Measurements from ENCODE around the gene CCDC24. TPM values are rescaled to one million over a fixed set of nuclear protein-coding genes. Genes with fewer than 3 reads are reported as not detected.

The CCDC24 gene
- total RNA-seq, 4 donors from 2014 or later: 3.0 to 7.3 (median 4.7) TPM

DNA sequence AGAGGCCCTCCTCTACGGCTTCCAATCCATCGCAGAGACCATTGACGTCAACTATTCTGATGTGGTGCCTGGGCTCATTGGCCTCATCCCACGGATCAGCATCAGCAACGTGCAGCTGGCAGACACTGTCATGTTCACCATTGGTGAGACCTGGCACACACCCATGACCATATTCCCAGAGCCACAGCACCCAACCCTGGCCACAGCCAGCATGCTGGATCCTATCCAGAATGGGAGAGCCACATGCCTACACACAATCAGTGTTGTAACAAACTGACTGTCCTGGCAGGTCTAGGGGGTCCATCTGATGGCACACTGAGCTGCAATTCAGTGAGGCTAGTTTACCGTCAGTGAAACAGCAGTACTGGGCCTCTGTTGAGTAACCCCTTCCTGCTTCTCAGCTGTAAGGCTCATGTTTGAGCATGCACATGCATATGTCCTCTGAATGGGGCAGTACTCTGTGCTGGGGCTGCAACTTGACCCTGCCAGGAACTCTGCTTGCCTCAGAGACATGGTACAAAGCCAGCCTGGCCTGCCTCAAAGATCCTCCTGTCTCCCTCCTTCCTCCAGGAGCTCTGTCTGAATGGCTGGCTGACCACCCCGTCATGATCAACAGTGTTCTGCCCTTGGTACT, 33.9 kb upstream of the CCDC24 start:
- intact Hi-C loops (cut with DNase I): no loop called here
- H3K4me1 ChIP-seq: peaks cover 0 to 10% (median 3%) of the 10 kb centered on the region in 3 donors
- TF ChIP-seq, protein P1, sequence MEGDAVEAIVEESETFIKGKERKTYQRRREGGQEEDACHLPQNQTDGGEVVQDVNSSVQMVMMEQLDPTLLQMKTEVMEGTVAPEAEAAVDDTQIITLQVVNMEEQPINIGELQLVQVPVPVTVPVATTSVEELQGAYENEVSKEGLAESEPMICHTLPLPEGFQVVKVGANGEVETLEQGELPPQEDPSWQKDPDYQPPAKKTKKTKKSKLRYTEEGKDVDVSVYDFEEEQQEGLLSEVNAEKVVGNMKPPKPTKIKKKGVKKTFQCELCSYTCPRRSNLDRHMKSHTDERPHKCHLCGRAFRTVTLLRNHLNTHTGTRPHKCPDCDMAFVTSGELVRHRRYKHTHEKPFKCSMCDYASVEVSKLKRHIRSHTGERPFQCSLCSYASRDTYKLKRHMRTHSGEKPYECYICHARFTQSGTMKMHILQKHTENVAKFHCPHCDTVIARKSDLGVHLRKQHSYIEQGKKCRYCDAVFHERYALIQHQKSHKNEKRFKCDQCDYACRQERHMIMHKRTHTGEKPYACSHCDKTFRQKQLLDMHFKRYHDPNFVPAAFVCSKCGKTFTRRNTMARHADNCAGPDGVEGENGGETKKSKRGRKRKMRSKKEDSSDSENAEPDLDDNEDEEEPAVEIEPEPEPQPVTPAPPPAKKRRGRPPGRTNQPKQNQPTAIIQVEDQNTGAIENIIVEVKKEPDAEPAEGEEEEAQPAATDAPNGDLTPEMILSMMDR (IDR thresholded peaks at IDR 0.05): no peak
- no peaks in the 10 kb centered on the region for H3K27me3 ChIP-seq
- peaks cover 15 to 82% (median 20%) of the 10 kb centered on the region in 3 donors for H3K36me3 ChIP-seq
- H3K9me3 ChIP-seq: no peaks in the 10 kb centered on the region
- H3K4me3 ChIP-seq: no peak overlapping the region
- no peak overlapping the region for H3K27ac ChIP-seq
- DNase-seq: no peak
- 53 to 59% methylated on average over 2 of the region's 7 CpGs for WGBS, 2 donors

DNA sequence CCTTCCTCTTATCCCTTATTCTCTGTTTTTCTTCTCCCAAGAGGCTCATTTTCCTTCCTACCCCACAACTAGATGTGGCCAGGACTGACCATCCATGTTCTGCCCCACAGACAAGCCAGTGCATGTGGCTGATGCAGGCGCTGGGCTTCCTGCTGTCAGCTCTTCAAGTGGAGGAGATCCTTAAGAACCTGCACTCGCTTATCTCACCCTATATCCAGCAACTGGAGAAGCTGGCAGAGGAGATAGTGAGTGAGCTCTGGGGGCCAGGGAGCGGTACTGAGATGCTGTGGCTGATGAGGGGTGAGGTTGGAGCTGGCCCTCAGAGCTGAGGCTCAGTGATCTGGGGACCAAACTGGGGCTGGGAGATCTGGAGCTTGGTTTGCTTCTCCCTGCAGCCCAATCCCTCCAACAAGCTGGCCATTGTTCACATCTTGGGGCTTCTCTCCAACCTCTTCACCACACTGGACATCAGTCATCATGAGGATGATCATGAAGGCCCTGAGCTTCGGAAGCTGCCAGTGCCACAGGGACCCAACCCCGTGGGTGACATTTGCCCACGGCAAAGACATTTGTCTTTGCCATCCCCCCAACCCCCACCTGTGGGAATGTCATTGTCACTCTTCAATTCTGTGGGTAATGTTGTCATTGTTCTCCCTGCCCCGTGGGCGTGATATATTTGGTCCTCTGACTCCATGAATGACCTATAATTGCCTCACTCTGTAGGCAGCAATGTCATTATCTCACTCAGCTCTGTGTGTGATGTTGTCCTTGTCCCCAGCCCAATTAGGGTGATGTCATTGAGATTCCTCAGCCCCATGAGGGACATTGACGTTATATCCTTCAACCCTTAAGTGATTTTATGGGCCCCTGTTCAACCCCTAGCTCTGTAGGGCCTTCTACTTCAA, 32.8 kb upstream of the CCDC24 start:
- H3K9me3 ChIP-seq: no peaks in the 10 kb centered on the region
- H3K4me1 ChIP-seq: no peaks in the 10 kb centered on the region
- H3K4me3 ChIP-seq: no peak overlapping the region
- intact Hi-C loops (cut with DNase I): no loop called here
- 88 to 91% methylated on average over 7 to 9 of the region's 9 CpGs for WGBS, 2 donors
- H3K27ac ChIP-seq: no peak overlapping the region
- H3K27me3 ChIP-seq: no peaks in the 10 kb centered on the region
- DNase-seq: no peak
- TF ChIP-seq, protein P1 (IDR thresholded peaks at IDR 0.05): no peak
- TF ChIP-seq POLR2A (IDR thresholded peaks at IDR 0.05): no peak
- peaks cover 15 to 87% (median 20%) of the 10 kb centered on the region in 3 donors for H3K36me3 ChIP-seq

DNA sequence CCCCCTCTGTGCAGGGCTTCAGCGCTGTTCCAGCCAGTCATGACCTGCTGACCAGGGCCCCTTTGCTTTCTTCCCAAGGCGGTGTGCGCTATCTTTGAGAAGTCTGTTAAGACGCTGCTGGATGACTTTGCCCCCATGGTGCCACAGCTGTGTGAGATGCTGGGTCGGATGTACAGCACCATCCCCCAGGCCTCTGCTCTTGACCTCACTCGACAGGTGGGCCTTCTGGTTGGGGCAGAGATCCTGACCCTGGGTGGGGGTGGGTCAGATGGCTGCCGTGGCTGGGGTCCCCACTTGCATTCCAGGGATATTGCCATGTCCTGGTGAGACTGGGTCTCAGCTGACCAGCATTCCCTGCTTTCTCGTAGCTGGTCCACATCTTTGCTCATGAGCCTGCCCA, 30.6 kb upstream of the CCDC24 start:
- Histone ChIP-seq H3K27ac (no peak overlapping the region), H3K4me1 (no peaks in the 10 kb centered on the region), H3K4me3 (no peak overlapping the region), H3K36me3 (peaks cover 18 to 96% (median 20%) of the 10 kb centered on the region in 3 donors), H3K27me3 (no peaks in the 10 kb centered on the region), H3K9me3 (no peaks in the 10 kb centered on the region)
- TF ChIP-seq, protein P1 (IDR thresholded peaks at IDR 0.05): no peak
- no peak for TF ChIP-seq POLR2A (IDR thresholded peaks at IDR 0.05)
- intact Hi-C loops (cut with DNase I): no loop called here
- no peak for DNase-seq
- 85 to 96% methylated on average over 4 to 5 of the region's 8 CpGs for WGBS, 2 donors

DNA sequence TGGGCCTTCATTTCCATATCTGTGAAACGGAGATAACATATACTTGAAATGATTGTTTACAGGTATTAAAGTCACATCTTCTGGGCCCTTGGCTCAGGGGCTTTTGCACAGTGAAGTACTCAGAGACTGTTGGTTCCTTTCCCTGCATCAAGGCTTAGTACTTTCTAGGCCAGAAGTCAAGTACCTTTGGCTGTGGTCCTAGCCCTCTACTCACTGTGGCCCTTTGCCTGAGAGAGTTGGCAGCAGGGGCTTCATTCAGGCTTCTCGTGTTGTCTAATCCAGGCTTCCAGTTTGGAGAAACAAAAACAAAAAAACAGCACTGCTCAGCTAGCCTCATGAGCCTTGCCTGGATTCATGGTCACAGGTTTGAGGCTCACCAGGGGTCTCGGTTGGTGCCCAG, 29.7 kb upstream of the CCDC24 start:
- no peak overlapping the region for H3K27ac ChIP-seq
- H3K4me1 ChIP-seq: no peaks in the 10 kb centered on the region
- no peak for DNase-seq
- H3K36me3 ChIP-seq: peaks cover 19 to 96% (median 23%) of the 10 kb centered on the region in 3 donors
- TF ChIP-seq, protein P1 (IDR thresholded peaks at IDR 0.05): no peak
- TF ChIP-seq POLR2A (IDR thresholded peaks at IDR 0.05): no peak
- H3K9me3 ChIP-seq: no peaks in the 10 kb centered on the region
- WGBS, 2 donors: 92 to 95% methylated on average over 2 to 3 of the region's 3 CpGs
- no peak overlapping the region for H3K4me3 ChIP-seq
- intact Hi-C loops (cut with DNase I): no loop called here
- H3K27me3 ChIP-seq: no peaks in the 10 kb centered on the region

DNA sequence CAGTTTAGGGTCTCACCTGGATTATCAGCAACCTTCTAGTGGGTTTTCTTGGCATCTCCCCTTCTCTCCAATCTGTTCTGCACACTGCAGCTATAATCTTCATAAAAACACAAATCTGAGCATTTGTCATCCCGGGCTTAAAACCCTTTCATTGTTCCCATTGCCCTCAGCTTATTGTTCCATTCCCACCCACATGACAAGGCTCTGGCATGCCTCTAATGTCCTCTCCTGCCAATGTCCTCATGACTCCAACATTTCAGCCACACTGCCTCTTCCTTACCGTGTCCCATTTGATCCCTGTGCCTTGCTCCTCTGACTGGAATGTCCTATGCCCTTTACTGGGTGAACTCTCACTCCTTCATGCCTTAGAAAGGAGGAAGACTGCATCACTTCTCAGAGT, 29.1 kb upstream of the CCDC24 start:
- no peak overlapping the region for H3K4me3 ChIP-seq
- DNase-seq: no peak
- no peak overlapping the region for H3K27ac ChIP-seq
- H3K9me3 ChIP-seq: no peaks in the 10 kb centered on the region
- TF ChIP-seq, protein P1 (IDR thresholded peaks at IDR 0.05): no peak
- no peak for TF ChIP-seq POLR2A (IDR thresholded peaks at IDR 0.05)
- 81 to 82% methylated on average over 2 of the region's 2 CpGs for WGBS, 2 donors
- peaks cover 12 to 96% (median 23%) of the 10 kb centered on the region in 3 donors for H3K36me3 ChIP-seq
- intact Hi-C loops (cut with DNase I): no loop called here
- H3K27me3 ChIP-seq: no peaks in the 10 kb centered on the region
- no peaks in the 10 kb centered on the region for H3K4me1 ChIP-seq
